Measurements from ENCODE around the gene BPGM.

- TF ChIP-seq CTCF (IDR thresholded peaks at IDR 0.05), result no peak
- no peak for TF ChIP-seq POLR2AphosphoS5 (IDR thresholded peaks at IDR 0.05; ENCODE audit: insufficient read depth in 1 of 2, low read depth in 1 of 2)
Measured at GRCh38 chr7:134649226-134649775, 2.6 kb downstream of the BPGM start.
